Measurements from ENCODE around the gene DCUN1D3. TPM values are rescaled to one million over a fixed set of nuclear protein-coding genes. Genes with fewer than 3 reads are reported as not detected.
"Not testable (repeated sequence)": the region's sequence is repeated elsewhere in the genome, so short reads cannot be mapped to it uniquely, and the experiment has no call there.

DCUN1D3 gene
- total RNA-seq, 3 donors from 2014 or later: 5.8 to 7.5 (median 7.3) TPM

DNA sequence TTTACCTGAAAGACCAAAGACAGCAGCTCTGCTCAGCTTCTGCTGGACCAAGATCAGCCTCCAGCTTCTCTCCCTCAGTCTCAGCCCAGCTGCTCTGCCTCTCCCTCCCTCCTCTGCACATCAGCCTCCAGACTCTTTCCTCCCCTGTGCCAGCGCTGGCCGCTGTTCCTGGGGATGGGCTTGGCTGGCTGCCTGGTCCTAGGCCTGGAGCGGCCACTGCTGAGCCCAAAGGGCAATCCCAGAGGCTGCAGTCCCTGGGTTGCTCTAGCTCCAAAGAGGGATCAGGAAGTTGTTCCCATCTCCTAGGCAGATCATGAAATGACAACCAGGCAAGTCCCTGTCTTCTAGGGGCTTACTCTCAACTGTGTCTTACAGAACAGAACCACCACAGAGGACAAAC lies 31.3 kb downstream of the DCUN1D3 start:
- Mint-ChIP-seq H3K36me3 (ENCODE audit: insufficient read depth) (no peaks in the 10 kb centered on the region), H3K9me3 (no peaks in the 10 kb centered on the region), H3K4me1 (ENCODE audit: low read depth) (peaks cover 30% of the 10 kb centered on the region), H3K4me3 (no peak overlapping the region), H3K27me3 (ENCODE audit: low read depth) (no peaks in the 10 kb centered on the region)
- ATAC-seq (no peak), DNase-seq (no peak)

DNA sequence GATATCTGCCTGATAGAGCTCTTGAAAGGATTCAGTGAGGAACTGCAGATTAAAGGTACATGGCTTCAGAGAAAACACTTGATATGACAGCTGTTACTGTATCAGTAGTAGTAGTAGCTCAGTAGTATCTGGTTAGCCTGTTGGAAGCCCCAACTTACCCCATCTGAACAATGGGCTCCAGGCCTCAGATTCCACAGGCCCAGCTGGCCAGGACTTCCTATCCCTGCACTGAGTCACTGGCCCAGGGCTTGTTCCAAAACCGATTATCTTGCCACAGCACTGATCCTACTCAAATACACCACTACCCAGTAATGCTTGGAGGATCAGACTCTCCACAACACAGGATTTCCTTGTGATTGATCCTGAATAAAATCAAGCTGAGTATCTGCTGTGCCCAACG lies 32.6 kb downstream of the DCUN1D3 start:
- ATAC-seq: no peak
- no peaks in the 10 kb centered on the region for H3K9me3 Mint-ChIP-seq
- H3K4me3 Mint-ChIP-seq: no peak overlapping the region
- no peak for DNase-seq
- peaks cover under 1% of the 10 kb centered on the region for H3K36me3 Mint-ChIP-seq (ENCODE audit: insufficient read depth)
- H3K27me3 Mint-ChIP-seq (ENCODE audit: low read depth): no peaks in the 10 kb centered on the region
- H3K4me1 Mint-ChIP-seq (ENCODE audit: low read depth): peaks cover 20% of the 10 kb centered on the region

DNA sequence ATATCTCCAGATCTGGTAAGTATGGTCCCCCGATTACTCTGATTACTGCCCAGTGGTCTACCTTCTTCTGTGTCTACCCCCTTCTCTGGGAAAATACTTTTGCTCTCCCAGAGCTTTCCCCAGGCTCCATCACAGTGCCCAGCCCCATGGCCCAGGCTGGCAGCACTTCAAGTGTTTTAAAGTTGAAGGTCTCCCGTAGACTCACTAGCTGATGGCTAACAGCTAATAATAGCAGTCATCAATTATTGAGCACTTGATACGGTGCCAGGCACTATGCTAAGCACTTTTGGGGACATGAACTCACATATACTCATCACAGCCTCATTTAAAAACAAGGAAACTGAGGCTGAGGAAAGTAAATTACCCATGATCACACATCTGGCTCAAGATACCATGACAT lies 33.4 kb downstream of the DCUN1D3 start:
- H3K4me1 Mint-ChIP-seq (ENCODE audit: low read depth): peaks cover 16% of the 10 kb centered on the region
- H3K27me3 Mint-ChIP-seq (ENCODE audit: low read depth): no peaks in the 10 kb centered on the region
- DNase-seq: no peak
- no peak overlapping the region for H3K4me3 Mint-ChIP-seq
- no peaks in the 10 kb centered on the region for H3K9me3 Mint-ChIP-seq
- peaks cover 6% of the 10 kb centered on the region for H3K36me3 Mint-ChIP-seq (ENCODE audit: insufficient read depth)
- no peak for ATAC-seq

DNA sequence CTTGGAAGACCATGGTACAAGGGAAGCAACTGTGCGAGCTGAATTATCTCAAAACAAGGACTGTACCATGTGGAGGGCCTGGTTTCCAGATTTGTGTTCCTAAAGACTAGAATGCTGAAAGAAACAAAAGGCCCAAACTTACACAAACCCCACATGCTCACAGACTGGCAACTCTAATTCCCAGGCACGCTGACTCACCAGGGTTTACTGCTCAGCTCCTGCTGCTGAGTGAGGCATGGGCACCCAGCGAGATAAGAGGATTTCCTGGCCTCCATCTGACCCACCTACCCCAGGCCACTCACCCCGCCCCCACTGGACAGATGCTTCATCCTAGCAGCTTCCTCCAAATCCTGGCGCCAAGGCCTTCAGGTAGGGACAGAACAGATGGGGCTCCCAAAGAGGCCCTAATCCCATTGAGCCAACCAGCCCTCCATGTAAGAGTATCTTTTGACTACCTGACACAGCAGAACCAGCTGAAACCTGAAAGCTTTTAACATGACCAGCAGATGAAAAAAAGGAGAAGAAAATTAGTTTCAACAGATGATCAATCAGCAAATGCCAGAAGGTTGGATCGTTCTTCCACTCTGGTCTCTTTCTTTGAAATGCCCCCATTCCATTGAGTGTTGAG lies 33.9 kb downstream of the DCUN1D3 start:
- no peak overlapping the region for H3K4me3 Mint-ChIP-seq
- DNase-seq: no peak
- H3K9me3 Mint-ChIP-seq: no peaks in the 10 kb centered on the region
- peaks cover 6% of the 10 kb centered on the region for H3K36me3 Mint-ChIP-seq (ENCODE audit: insufficient read depth)
- ATAC-seq: no peak
- peaks cover 16% of the 10 kb centered on the region for H3K4me1 Mint-ChIP-seq (ENCODE audit: low read depth)
- no peaks in the 10 kb centered on the region for H3K27me3 Mint-ChIP-seq (ENCODE audit: low read depth)

DNA sequence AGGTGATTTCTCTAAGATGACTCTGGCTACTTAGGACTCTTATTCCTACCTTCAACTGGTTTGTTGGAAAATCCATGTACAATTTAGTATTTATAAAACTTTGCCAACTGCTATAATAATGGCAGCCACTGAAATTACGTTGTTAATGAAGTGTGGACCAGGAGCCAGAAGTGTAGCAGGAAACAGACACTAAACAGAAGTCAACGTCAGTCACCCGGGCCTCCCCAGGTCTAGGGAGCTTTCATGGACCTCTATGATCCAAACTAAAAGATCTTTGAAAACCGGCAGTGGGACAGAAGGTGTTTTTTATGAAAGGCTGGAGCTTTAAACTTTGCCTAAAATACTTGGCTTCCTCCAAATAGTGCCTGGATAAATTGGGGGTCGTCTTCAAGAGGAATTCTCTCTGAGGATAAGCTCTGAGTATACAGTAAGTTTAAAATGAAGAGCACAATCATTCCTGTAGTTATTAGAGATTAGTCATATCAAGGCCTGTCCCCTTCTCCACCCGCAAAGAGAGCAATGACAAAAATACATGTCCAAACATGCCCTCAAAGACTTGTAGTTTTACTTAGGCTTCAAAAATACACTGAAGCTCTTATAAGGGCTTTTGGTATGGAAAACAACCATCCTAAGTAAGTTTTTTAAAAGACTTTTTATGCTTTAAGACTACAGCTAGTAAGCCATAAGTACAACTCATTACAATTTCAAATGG lies 34.6 kb downstream of the DCUN1D3 start:
- Mint-ChIP-seq H3K9me3 (no peaks in the 10 kb centered on the region), H3K27me3 (ENCODE audit: low read depth) (no peaks in the 10 kb centered on the region), H3K36me3 (ENCODE audit: insufficient read depth) (peaks cover 7% of the 10 kb centered on the region), H3K4me1 (ENCODE audit: low read depth) (peaks cover 16% of the 10 kb centered on the region), H3K4me3 (no peak overlapping the region)
- ATAC-seq: no peak
- no peak for DNase-seq

DNA sequence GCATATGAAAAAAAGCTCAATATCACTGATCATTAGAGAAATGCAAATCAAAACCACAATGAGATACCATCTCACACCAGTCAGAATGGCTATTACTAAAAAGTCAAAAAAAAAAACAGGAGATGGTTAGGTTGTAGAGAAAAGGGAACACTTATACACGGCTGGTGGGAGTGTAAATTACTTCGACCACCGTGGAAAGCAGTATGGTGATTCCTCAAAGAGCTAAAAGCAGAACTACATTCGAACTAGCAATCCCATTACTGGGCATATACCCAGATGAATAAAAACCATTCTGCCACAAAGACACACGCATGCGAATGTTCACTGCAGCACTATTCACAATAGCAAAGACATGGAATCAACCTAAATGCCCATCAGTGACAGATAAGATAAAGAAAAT lies 35.8 kb downstream of the DCUN1D3 start:
- H3K4me1 Mint-ChIP-seq (ENCODE audit: low read depth): peaks cover 16% of the 10 kb centered on the region
- H3K27me3 Mint-ChIP-seq (ENCODE audit: low read depth): not testable (repeated sequence)
- H3K36me3 Mint-ChIP-seq (ENCODE audit: insufficient read depth): peaks cover 18% of the 10 kb centered on the region

DNA sequence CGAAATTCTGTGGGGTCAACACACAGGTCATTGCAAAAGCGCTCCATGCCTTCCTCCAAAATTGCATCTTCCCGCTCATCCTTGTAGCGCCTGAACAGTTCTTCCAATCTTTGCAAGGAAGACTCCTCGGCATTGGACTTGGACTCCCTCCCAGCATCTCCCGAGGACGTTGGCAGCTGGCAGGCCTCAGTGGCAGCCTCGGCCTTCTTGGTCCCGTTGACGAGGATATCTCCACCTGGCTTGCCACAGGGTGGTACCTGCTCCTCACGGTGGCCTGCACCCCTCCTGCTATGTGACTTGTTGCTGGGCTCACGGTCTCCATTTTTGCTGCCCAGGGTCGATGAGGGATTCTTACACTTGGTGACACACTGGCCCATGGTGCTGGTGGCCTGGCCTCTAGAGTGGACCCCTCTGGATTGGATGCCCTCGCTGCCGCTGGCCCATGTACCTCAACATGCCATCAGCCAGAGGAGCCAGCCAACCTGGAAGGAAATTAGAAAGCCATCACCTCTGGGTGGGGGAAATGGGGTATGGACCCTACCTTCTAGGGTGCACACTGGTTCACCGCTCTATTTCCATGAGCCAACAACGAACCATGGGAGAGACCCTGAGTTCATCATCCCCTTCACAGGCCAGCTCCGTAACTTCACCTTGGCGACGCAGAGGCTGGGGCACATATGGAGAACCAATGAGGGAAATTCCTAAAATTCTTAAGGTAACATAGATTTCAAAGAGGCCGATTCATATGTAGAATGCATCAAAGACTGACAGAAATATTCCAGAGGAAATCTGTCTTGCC lies 37.8 kb downstream of the DCUN1D3 start:
- Mint-ChIP-seq H3K4me3 (no peak overlapping the region), H3K9me3 (no peaks in the 10 kb centered on the region)

More for the DNA sequence above, 35.8 kb downstream of the DCUN1D3 start:
- not testable (repeated sequence) for H3K9me3 Mint-ChIP-seq, ATAC-seq, DNase-seq, H3K4me3 Mint-ChIP-seq

DNA sequence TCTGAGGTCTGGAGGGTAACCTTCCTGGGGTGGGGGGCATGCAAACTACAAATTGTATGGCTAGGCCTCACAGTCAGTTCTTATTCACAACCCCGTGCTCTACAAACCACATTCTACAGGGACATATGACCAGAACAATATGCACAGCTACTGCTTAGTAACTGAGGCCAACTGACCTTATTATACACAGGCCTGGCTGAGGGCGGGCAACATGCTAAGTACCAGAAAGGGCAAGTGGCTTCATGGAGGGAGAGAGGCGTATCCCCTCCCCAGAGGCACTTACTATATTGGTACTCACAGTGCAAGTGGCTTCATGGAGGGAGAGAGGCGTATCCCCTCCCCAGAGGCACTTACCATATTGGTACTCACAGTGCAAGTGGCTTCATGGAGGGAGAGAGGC lies 39.2 kb downstream of the DCUN1D3 start:
- H3K4me3 Mint-ChIP-seq; H3K4me1 Mint-ChIP-seq (ENCODE audit: low read depth); H3K27me3 Mint-ChIP-seq (ENCODE audit: low read depth); ATAC-seq; H3K9me3 Mint-ChIP-seq; DNase-seq: not testable (repeated sequence)
- peaks cover 18% of the 10 kb centered on the region for H3K36me3 Mint-ChIP-seq (ENCODE audit: insufficient read depth)

More for the DNA sequence above, 37.8 kb downstream of the DCUN1D3 start:
- DNase-seq (no peak), ATAC-seq (no peak)
- H3K27me3 Mint-ChIP-seq (ENCODE audit: low read depth): no peaks in the 10 kb centered on the region
- H3K36me3 Mint-ChIP-seq (ENCODE audit: insufficient read depth): peaks cover 18% of the 10 kb centered on the region
- H3K4me1 Mint-ChIP-seq (ENCODE audit: low read depth): peaks cover 16% of the 10 kb centered on the region

DNA sequence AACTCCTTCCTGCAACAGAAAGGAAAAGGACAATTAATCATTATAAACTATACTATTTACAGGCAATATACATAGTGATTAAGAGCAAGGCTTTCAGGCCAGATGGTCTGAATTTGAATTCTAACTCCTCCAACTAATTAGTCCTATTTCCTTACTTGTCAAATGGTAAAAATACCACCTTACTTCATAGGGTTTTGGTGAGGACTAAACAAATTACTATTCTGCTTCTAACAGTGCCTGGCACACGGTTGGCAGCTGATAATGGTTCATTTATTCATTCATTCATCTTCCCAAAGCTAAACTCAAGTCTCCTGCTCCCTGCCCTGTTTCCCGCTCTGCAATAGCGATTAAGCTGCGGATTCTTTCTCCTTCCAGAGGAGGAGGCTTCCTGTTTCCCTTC lies 39.8 kb downstream of the DCUN1D3 start:
- Mint-ChIP-seq H3K4me3 (no peak overlapping the region), H3K9me3 (no peaks in the 10 kb centered on the region), H3K4me1 (ENCODE audit: low read depth) (peaks cover 3% of the 10 kb centered on the region), H3K36me3 (ENCODE audit: insufficient read depth) (peaks cover 18% of the 10 kb centered on the region), H3K27me3 (ENCODE audit: low read depth) (no peaks in the 10 kb centered on the region)
- no peak for ATAC-seq
- no peak for DNase-seq

DNA sequence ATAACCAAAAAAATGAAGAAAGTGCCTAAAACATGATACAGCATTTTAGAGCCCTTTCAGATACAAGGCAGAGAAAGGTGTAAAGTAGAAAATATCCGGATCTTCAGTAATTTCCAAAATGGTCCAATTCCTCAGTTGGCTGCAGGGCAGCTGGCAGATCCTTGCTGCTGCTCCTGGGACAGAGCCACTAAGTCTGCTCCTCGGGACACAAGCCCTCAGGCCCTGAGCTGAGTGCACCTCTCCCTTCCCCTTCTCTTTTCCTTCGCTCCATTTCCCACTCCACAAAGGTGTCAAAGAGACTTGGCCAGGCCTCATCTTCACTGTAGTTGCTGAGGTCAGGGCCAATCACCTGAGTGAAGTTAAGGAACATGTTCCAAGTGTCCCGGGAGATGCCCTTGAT lies 40.5 kb downstream of the DCUN1D3 start:
- peaks cover 21% of the 10 kb centered on the region for H3K36me3 Mint-ChIP-seq (ENCODE audit: insufficient read depth)

DNA sequence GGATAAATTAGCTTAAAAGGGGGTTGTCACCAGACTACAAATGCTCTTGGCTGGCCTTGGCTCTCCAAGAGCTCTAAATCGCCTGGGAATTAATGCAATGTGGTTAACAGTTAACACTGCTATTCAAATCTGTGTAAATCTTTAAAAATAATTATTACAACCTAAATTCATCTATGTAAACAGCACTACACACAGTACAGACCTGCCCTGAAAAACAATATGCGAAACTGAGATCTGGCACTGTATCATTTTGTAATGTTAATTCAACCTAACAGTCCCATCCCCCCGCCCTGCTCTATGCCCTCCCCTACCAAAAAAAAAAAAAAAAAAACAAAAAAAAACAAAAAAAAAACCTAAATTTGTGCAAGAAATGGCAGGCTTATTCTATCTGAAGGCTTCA lies 40.9 kb downstream of the DCUN1D3 start:
- H3K36me3 Mint-ChIP-seq (ENCODE audit: insufficient read depth): peaks cover 21% of the 10 kb centered on the region
- no peaks in the 10 kb centered on the region for H3K27me3 Mint-ChIP-seq (ENCODE audit: low read depth)
- ATAC-seq (no peak), DNase-seq (no peak)
- no peak overlapping the region for H3K4me3 Mint-ChIP-seq
- no peaks in the 10 kb centered on the region for H3K9me3 Mint-ChIP-seq
- H3K4me1 Mint-ChIP-seq (ENCODE audit: low read depth): no peaks in the 10 kb centered on the region

More for the DNA sequence above, 40.5 kb downstream of the DCUN1D3 start:
- ATAC-seq (no peak), DNase-seq (no peak)
- Mint-ChIP-seq H3K4me1 (ENCODE audit: low read depth) (peaks cover 2% of the 10 kb centered on the region), H3K4me3 (no peak overlapping the region), H3K27me3 (ENCODE audit: low read depth) (no peaks in the 10 kb centered on the region), H3K9me3 (no peaks in the 10 kb centered on the region)

DNA sequence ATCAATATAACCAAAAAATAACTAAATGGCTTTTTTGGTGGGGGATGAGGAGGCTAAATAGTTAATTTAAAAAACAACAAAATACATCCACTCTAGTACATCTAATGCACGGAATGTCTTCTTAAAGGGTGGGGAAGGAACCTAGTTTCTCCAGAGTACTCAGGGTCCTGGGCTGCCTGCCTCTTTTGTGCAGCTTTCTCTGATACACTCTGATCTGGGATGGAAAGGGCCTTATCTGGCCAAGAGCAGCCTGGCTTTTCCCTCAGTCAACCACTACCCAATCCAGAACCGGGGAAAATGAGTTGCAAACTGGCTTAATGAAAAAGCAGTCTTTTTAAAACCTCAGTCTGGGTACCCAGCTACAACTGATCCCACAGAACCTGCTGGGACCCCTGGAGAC lies 42.9 kb downstream of the DCUN1D3 start:
- H3K4me1 Mint-ChIP-seq (ENCODE audit: low read depth): no peaks in the 10 kb centered on the region
- H3K27me3 Mint-ChIP-seq (ENCODE audit: low read depth): no peaks in the 10 kb centered on the region
- no peak overlapping the region for H3K4me3 Mint-ChIP-seq
- ATAC-seq: no peak
- peaks cover 18% of the 10 kb centered on the region for H3K36me3 Mint-ChIP-seq (ENCODE audit: insufficient read depth)
- H3K9me3 Mint-ChIP-seq: no peaks in the 10 kb centered on the region
- no peak for DNase-seq

DNA sequence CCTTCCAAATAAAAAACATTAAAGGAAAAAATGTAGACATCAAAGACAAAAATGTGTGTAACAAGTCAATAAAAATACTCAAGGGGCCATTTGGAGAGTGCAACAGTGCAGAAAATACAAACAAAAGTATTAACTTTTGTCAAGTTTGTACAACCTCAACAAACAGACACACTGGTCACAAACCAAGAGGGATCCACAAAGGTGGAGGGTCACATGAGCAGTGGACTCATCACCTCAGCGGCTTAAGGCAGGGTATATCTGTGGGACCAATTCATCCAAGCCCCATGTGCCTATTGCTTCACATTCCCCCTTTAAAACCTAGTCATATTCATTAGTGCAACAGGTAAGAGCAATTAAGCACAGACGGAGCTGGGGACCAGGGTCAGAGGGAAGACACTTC lies 45.2 kb downstream of the DCUN1D3 start:
- Mint-ChIP-seq H3K36me3 (ENCODE audit: insufficient read depth) (peaks cover 9% of the 10 kb centered on the region), H3K9me3 (no peaks in the 10 kb centered on the region), H3K27me3 (ENCODE audit: low read depth) (no peaks in the 10 kb centered on the region), H3K4me1 (ENCODE audit: low read depth) (peaks cover 3% of the 10 kb centered on the region), H3K4me3 (no peak overlapping the region)
- ATAC-seq (no peak), DNase-seq (no peak)

DNA sequence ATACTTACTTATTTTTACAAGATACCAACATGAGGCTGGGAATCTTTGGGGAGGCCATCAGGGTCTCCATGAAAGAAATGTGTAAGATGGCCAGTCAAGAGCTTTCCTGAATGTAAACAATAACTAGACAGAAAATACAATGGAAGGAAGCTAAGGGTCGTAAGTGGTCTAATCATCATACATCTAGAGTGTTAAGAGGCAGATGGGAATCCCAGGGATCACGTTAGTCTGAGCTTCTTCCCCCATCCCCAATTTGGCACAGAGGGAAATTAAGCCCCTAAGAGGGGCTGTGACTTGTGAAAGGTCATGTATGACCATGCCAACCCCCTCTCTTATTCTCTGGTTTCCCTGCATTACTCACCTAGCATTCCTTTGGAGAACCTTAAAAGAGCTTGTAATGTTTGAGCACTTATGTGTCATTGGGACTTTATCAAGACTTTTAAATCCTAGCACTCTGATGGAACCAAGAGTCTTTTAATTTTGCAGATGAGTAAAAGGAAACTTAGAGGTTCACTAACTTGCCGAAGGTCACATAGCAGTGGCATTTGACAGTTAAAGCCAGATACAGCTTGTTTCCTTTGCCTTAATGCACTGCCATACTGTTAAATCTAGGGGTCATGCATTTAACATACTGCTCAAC lies 46.1 kb downstream of the DCUN1D3 start:
- Mint-ChIP-seq H3K36me3 (ENCODE audit: insufficient read depth) (peaks cover 3% of the 10 kb centered on the region), H3K27me3 (ENCODE audit: low read depth) (no peaks in the 10 kb centered on the region), H3K4me1 (ENCODE audit: low read depth) (peaks cover 3% of the 10 kb centered on the region), H3K4me3 (no peak overlapping the region), H3K9me3 (no peaks in the 10 kb centered on the region)
- DNase-seq: no peak
- ATAC-seq: no peak
